ENCODE measurements around the gene RNF126. TPM values are rescaled to one million over a fixed set of nuclear protein-coding genes. Genes with fewer than 3 reads are reported as not detected.

RNF126 gene
- polyA plus RNA-seq, 1 donor from 2014 or later, result 33.7 TPM

DNA sequence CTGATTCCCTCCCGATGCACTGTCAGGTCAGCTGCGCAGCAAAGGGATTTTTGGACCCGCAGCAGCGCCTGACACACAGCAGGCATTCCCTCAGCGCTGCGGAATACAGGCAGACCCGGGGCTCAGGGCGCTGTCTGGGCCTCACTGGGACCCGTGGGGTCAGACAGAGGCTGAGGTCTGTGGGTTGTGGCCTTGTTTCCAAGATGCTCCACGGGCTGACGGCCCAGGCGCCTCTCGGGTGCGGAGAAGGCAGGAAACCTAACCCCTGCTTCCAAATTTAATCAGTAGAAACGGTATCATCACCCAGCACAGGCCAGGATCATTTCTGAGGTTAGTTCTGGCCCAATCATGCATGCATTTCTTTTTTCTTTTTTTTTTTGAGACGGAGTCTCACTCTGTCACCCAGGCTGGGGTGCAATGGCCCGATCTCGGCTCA is 686 bp upstream of the RNF126 start:
- Histone ChIP-seq H3K9ac (ENCODE audit: low read length) (peak overlapping the region; percentile 54), H3K9me3 (ENCODE audit: low read length) (no peaks in the 10 kb centered on the region), H3K27ac (ENCODE audit: low read length) (peak overlapping the region; percentile 74)

DNA sequence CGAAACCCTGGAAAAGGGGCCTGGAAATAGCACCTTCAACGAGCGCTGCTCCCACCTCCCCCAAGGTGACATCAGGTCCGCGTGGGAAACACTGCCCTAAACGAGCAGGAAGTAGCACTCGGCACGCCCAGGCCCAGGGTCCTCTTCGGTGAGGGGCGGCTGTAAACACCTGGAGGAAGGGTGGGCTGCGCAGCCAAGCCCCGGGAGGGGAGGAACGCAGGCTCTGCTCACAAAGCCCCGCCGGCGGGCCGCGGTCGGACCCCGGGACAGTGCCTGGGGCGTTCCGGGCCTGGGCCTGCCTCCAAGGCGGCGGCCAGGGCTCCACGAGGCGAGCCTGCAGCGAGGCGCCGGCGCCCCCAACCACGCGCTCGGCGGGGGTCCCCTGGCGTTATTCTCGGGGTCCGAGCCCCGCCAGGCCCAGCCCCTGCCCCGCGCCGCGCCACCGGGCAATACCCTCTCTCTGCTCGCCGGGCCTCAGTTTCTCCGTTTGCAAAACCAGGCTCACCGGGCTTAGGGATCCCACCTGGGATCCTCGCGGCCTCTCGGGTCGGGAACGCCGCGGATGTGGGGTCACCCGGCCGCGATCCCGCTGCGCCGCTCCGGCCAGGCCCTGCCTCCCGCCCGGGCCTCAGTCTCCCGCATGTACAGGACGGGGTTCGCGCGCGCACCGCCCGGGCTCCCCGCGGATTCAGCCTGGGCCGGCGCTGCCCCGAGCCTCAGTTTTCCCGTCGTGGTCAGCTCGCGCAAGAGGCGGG is 630 bp downstream of the RNF126 start:
- peak overlapping the region; percentile 28 for H3K27ac ChIP-seq (ENCODE audit: low read length)
- no peaks in the 10 kb centered on the region for H3K27me3 ChIP-seq (ENCODE audit: insufficient read depth, low read depth, low read length)
- no peak overlapping the region for H2AFZ ChIP-seq (ENCODE audit: low read depth, low read length)
- H3K9ac ChIP-seq (ENCODE audit: low read length), result peak overlapping the region; percentile 82
- H3K4me2 ChIP-seq (ENCODE audit: low read length), result peak overlapping the region; percentile 65
- no peaks in the 10 kb centered on the region for H3K9me2 ChIP-seq (ENCODE audit: insufficient read depth, low read length)
- H3K4me3 ChIP-seq (ENCODE audit: low read length), result peak overlapping the region; percentile 91
- H3K36me3 ChIP-seq (ENCODE audit: insufficient read depth, low read length), result no peaks in the 10 kb centered on the region
- no peaks in the 10 kb centered on the region for H3F3A ChIP-seq (ENCODE audit: insufficient read depth, low read length, poor library complexity, severe bottlenecking)
- TF ChIP-seq TAF1 (IDR thresholded peaks at IDR 0.05; ENCODE audit: low read depth), result no peak
- TF ChIP-seq SMC3 (conservative IDR thresholded peaks at IDR 0.05; ENCODE audit: poor library complexity), result no peak
- no peak for TF ChIP-seq MXI1 (conservative IDR thresholded peaks at IDR 0.05; ENCODE audit: poor library complexity, severe bottlenecking)
- no peaks in the 10 kb centered on the region for H3K9me3 ChIP-seq (ENCODE audit: low read length)
- peaks cover 11% of the 10 kb centered on the region for H4K20me1 ChIP-seq (ENCODE audit: insufficient read depth)
- H3K79me2 ChIP-seq (replicated peaks; ENCODE audit: insufficient read depth, low read length), result peaks cover 45% of the 10 kb centered on the region

More for the DNA sequence above, 686 bp upstream of the RNF126 start:
- peak overlapping the region; percentile 61 for H3K4me3 ChIP-seq (ENCODE audit: low read length)
- H2AFZ ChIP-seq (ENCODE audit: low read depth, low read length), result peak overlapping the region; percentile 30
- H3K79me2 ChIP-seq (replicated peaks; ENCODE audit: insufficient read depth, low read length), result peaks cover 34% of the 10 kb centered on the region
- peaks cover 11% of the 10 kb centered on the region for H4K20me1 ChIP-seq (ENCODE audit: insufficient read depth)
- H3K9me2 ChIP-seq (ENCODE audit: insufficient read depth, low read length), result no peaks in the 10 kb centered on the region
- H3K27me3 ChIP-seq (ENCODE audit: insufficient read depth, low read depth, low read length), result no peaks in the 10 kb centered on the region
- TF ChIP-seq POLR2AphosphoS5 (IDR thresholded peaks at IDR 0.05) (no peak), TAF1 (IDR thresholded peaks at IDR 0.05; ENCODE audit: low read depth) (no peak), EZH2 (IDR thresholded peaks at IDR 0.05; ENCODE audit: borderline replicate concordance, insufficient read depth, low read length, poor library complexity, severe bottlenecking) (no peak), SMC3 (conservative IDR thresholded peaks at IDR 0.05; ENCODE audit: poor library complexity) (no peak), MXI1 (conservative IDR thresholded peaks at IDR 0.05; ENCODE audit: poor library complexity, severe bottlenecking) (no peak), RAD21 (conservative IDR thresholded peaks at IDR 0.05) (no peak), EP300 (conservative IDR thresholded peaks at IDR 0.05; ENCODE audit: poor library complexity, severe bottlenecking) (no peak)
- TF ChIP-seq, protein P1, sequence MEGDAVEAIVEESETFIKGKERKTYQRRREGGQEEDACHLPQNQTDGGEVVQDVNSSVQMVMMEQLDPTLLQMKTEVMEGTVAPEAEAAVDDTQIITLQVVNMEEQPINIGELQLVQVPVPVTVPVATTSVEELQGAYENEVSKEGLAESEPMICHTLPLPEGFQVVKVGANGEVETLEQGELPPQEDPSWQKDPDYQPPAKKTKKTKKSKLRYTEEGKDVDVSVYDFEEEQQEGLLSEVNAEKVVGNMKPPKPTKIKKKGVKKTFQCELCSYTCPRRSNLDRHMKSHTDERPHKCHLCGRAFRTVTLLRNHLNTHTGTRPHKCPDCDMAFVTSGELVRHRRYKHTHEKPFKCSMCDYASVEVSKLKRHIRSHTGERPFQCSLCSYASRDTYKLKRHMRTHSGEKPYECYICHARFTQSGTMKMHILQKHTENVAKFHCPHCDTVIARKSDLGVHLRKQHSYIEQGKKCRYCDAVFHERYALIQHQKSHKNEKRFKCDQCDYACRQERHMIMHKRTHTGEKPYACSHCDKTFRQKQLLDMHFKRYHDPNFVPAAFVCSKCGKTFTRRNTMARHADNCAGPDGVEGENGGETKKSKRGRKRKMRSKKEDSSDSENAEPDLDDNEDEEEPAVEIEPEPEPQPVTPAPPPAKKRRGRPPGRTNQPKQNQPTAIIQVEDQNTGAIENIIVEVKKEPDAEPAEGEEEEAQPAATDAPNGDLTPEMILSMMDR (IDR thresholded peaks at IDR 0.05; ENCODE audit: poor library complexity, severe bottlenecking), result no peak
- H3K4me2 ChIP-seq (ENCODE audit: low read length), result no peak overlapping the region
- no peaks in the 10 kb centered on the region for H3K36me3 ChIP-seq (ENCODE audit: insufficient read depth, low read length)
- H3F3A ChIP-seq (ENCODE audit: insufficient read depth, low read length, poor library complexity, severe bottlenecking), result no peaks in the 10 kb centered on the region

DNA sequence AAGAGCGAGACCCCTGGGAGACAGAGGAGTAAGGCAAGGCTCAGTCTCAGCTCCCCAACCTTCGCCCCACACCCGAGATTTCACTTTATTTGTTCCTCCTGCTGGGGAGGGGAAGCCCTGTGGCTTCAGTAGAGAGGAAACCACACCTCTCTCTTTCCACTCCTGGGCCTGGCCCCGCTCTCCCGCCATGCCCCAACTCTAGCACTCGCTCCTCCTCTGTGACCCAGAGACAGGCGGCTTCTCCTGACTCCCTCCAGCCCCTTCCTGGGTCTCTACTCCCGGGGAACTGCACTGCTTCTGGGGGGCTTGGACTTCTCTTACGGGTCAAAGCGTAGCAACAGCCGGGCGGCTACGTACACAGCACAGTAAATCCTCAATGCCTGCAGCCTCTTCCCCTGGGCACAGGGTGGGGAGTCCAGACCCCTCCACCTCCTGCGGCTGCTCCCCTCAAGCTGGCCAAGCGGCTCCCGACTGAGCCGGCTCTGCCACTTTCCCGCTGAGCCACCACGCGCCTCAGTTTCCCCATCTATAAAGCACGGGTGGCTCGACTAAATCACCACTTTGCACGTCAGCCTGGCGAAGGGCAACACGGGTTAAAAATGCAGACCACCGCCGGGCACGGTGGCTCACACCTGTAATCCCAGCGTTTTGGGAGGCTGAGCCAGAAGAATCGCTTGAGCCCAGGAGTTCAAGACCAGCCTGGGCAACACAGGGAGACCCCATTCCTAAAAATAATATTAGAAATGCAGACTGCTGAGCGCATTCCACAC is 1.4 kb downstream of the RNF126 start:
- Histone ChIP-seq H3K27ac (ENCODE audit: low read length) (no peak overlapping the region), H3F3A (ENCODE audit: insufficient read depth, low read length, poor library complexity, severe bottlenecking) (no peaks in the 10 kb centered on the region), H3K4me3 (ENCODE audit: low read length) (peak overlapping the region; percentile 91), H3K9me3 (ENCODE audit: low read length) (no peaks in the 10 kb centered on the region), H3K27me3 (ENCODE audit: insufficient read depth, low read depth, low read length) (no peaks in the 10 kb centered on the region), H2AFZ (ENCODE audit: low read depth, low read length) (no peak overlapping the region), H3K4me2 (ENCODE audit: low read length) (peak overlapping the region; percentile 65), H4K20me1 (ENCODE audit: insufficient read depth) (peaks cover 11% of the 10 kb centered on the region), H3K9ac (ENCODE audit: low read length) (peak overlapping the region; percentile 82), H3K36me3 (ENCODE audit: insufficient read depth, low read length) (no peaks in the 10 kb centered on the region), H3K9me2 (ENCODE audit: insufficient read depth, low read length) (no peaks in the 10 kb centered on the region), H3K79me2 (replicated peaks; ENCODE audit: insufficient read depth, low read length) (peaks cover 46% of the 10 kb centered on the region)
- TF ChIP-seq EP300 (conservative IDR thresholded peaks at IDR 0.05; ENCODE audit: poor library complexity, severe bottlenecking), result no peak
- no peak for TF ChIP-seq RAD21 (conservative IDR thresholded peaks at IDR 0.05)
- TF ChIP-seq, protein P1 (IDR thresholded peaks at IDR 0.05; ENCODE audit: poor library complexity, severe bottlenecking), result no peak
- no peak for TF ChIP-seq MXI1 (conservative IDR thresholded peaks at IDR 0.05; ENCODE audit: poor library complexity, severe bottlenecking)
- TF ChIP-seq, protein P2, sequence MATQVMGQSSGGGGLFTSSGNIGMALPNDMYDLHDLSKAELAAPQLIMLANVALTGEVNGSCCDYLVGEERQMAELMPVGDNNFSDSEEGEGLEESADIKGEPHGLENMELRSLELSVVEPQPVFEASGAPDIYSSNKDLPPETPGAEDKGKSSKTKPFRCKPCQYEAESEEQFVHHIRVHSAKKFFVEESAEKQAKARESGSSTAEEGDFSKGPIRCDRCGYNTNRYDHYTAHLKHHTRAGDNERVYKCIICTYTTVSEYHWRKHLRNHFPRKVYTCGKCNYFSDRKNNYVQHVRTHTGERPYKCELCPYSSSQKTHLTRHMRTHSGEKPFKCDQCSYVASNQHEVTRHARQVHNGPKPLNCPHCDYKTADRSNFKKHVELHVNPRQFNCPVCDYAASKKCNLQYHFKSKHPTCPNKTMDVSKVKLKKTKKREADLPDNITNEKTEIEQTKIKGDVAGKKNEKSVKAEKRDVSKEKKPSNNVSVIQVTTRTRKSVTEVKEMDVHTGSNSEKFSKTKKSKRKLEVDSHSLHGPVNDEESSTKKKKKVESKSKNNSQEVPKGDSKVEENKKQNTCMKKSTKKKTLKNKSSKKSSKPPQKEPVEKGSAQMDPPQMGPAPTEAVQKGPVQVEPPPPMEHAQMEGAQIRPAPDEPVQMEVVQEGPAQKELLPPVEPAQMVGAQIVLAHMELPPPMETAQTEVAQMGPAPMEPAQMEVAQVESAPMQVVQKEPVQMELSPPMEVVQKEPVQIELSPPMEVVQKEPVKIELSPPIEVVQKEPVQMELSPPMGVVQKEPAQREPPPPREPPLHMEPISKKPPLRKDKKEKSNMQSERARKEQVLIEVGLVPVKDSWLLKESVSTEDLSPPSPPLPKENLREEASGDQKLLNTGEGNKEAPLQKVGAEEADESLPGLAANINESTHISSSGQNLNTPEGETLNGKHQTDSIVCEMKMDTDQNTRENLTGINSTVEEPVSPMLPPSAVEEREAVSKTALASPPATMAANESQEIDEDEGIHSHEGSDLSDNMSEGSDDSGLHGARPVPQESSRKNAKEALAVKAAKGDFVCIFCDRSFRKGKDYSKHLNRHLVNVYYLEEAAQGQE (IDR thresholded peaks at IDR 0.05; ENCODE audit: borderline replicate concordance), result no peak
- TF ChIP-seq SMC3 (conservative IDR thresholded peaks at IDR 0.05; ENCODE audit: poor library complexity), result no peak
- TF ChIP-seq POLR2AphosphoS5 (IDR thresholded peaks at IDR 0.05), result no peak
- no peak for TF ChIP-seq TAF1 (IDR thresholded peaks at IDR 0.05; ENCODE audit: low read depth)
- TF ChIP-seq EZH2 (IDR thresholded peaks at IDR 0.05; ENCODE audit: borderline replicate concordance, insufficient read depth, low read length, poor library complexity, severe bottlenecking), result no peak

All from neural cell (in vitro differentiated cells).